ENCODE results near the gene COG5. TPM values are rescaled to one million over a fixed set of nuclear protein-coding genes. Genes with fewer than 3 reads are reported as not detected.

The COG5 gene
- total and polyA plus RNA-seq, 4 donors: 4.1 to 27.1 (median 8.4) TPM

- TF ChIP-seq REST (IDR thresholded peaks at IDR 0.05): no peak
- TF ChIP-seq, protein P1, sequence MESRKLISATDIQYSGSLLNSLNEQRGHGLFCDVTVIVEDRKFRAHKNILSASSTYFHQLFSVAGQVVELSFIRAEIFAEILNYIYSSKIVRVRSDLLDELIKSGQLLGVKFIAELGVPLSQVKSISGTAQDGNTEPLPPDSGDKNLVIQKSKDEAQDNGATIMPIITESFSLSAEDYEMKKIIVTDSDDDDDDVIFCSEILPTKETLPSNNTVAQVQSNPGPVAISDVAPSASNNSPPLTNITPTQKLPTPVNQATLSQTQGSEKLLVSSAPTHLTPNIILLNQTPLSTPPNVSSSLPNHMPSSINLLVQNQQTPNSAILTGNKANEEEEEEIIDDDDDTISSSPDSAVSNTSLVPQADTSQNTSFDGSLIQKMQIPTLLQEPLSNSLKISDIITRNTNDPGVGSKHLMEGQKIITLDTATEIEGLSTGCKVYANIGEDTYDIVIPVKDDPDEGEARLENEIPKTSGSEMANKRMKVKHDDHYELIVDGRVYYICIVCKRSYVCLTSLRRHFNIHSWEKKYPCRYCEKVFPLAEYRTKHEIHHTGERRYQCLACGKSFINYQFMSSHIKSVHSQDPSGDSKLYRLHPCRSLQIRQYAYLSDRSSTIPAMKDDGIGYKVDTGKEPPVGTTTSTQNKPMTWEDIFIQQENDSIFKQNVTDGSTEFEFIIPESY (IDR thresholded peaks at IDR 0.05): no peak
- TF ChIP-seq, protein P2, sequence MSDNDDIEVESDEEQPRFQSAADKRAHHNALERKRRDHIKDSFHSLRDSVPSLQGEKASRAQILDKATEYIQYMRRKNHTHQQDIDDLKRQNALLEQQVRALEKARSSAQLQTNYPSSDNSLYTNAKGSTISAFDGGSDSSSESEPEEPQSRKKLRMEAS (IDR thresholded peaks at IDR 0.05): no peak
Measured at GRCh38 chr7:107570298-107570697, 6.6 kb upstream of the COG5 start (continued).

DNA sequence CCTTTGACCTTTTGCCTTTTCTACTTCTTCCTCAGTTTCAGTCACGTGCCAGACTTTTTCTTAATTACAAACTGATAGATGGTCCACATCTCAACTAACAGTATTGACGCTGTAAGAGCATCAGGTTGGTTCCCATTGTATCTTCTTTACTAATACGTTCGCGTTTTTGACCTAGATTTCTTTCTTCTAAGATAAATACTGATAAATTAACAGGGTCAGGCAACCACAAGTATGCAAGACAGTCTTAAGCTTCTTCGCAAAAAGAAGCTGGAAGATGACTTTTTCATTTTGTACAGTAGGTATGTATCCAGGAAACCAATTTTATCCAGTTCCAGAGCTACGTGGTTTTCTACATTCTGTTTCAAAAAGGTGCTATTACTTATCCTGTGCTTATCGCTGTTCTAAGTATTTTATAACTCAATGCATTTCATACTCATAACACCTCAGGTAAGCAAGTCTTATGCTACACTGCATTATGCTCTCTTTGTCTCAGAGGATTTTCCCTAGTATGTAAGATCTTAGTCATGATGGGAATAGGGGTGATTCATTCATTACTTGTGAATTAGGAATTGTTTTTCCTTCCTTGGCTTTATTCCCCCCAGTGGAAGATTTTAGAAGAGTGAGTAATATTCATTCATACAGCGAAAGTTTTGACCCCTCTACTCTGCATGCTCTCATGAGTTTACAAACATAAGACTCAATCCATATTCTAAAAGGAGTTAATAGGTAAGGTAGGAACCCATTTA, 1.0 kb upstream of the COG5 start:
- DNase-seq (ENCODE audit: low spot score): no peak
- peaks cover 0 to 20% (median 13%) of the 10 kb centered on the region in 4 donors for H3K4me1 ChIP-seq (ENCODE audit: control insufficient read depth in 4 of 4, insufficient read depth in 4 of 4, low read length in 3 of 4)
- WGBS: 51% methylated on average over 9 of the region's 9 CpGs
- TF ChIP-seq, protein P2 (IDR thresholded peaks at IDR 0.05): no peak
- peak; percentile 69 for TF ChIP-seq NR2F2 (IDR thresholded peaks at IDR 0.05)
- TF ChIP-seq, protein P1 (IDR thresholded peaks at IDR 0.05): no peak
- no peaks in the 10 kb centered on the region for H3K36me3 ChIP-seq (ENCODE audit: control insufficient read depth in 4 of 4, insufficient read depth in 3 of 4, low read depth in 1 of 4, low read length in 3 of 4)
- H3K9ac ChIP-seq (ENCODE audit: low read depth in 1 of 2, low read length in 2 of 2): peak overlapping the region; percentile 39 to 84
- peak overlapping the region; percentile 89 to 90 for H3K27ac ChIP-seq (ENCODE audit: low read depth in 1 of 2, low read length in 2 of 2)
- H3K27me3 ChIP-seq (ENCODE audit: control insufficient read depth in 4 of 4, insufficient read depth in 4 of 4, low read length in 3 of 4): no peaks in the 10 kb centered on the region
- peak overlapping the region; percentile 93 to 95 (median 95) for H3K4me3 ChIP-seq (ENCODE audit: low read depth in 1 of 3, low read length in 3 of 3)
- no peaks in the 10 kb centered on the region for H3K9me3 ChIP-seq (ENCODE audit: control insufficient read depth in 4 of 4, low read length in 3 of 4)

DNA sequence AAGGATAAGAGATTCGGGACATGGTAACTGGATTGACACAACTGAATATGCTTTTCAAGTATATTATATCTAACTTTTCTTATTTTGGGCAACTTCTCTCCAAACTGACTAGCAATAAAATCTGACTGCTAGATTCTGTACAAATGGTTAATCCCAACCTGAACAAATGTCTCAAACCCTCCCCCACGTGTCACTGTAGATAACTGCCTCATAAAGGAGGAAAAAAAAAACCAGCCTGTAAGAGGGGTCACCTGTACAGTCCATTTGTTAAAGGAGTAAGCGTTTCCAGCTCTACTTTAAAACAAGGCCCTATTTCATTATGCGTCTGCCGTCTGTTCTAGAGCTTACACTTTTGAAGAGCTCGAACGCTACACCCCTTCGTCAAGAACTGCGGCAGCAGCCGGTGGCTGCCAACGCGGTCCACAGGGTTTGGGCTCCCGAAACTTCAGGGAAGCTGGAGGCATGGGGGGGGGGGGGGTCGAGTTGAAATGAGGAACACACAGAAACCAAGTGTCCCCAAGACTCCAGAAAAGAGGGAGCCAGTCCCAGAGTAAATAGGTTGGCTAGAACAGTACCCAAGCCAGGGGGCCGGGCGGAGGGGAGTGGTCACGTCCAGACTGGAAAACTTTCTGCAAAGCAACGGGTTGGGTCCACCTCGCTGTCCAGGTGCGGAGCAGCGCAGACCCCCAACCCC, 492 bp downstream of the COG5 start:
- Histone ChIP-seq H3K27ac (ENCODE audit: low read depth in 1 of 2, low read length in 2 of 2) (peak overlapping the region; percentile 89 to 90), H3K4me1 (ENCODE audit: control insufficient read depth in 4 of 4, insufficient read depth in 4 of 4, low read length in 3 of 4) (peaks cover 0 to 20% (median 13%) of the 10 kb centered on the region in 4 donors), H3K9me3 (ENCODE audit: control insufficient read depth in 4 of 4, low read length in 3 of 4) (no peaks in the 10 kb centered on the region), H3K27me3 (ENCODE audit: control insufficient read depth in 4 of 4, insufficient read depth in 4 of 4, low read length in 3 of 4) (no peaks in the 10 kb centered on the region), H3K36me3 (ENCODE audit: control insufficient read depth in 4 of 4, insufficient read depth in 3 of 4, low read depth in 1 of 4, low read length in 3 of 4) (no peaks in the 10 kb centered on the region), H3K9ac (ENCODE audit: low read depth in 1 of 2, low read length in 2 of 2) (peak overlapping the region; percentile 39 to 67), H3K4me3 (ENCODE audit: low read depth in 1 of 3, low read length in 3 of 3) (peak overlapping the region; percentile 93 to 95 (median 95))
- TF ChIP-seq TAF1 (conservative IDR thresholded peaks at IDR 0.05): no peak
- TF ChIP-seq HNF4A (conservative IDR thresholded peaks at IDR 0.05): no peak
- TF ChIP-seq, protein P2 (IDR thresholded peaks at IDR 0.05): no peak
- TF ChIP-seq RAD21 (IDR thresholded peaks at IDR 0.05): no peak
- TF ChIP-seq REST (IDR thresholded peaks at IDR 0.05): peak; percentile 8
- TF ChIP-seq, protein P1 (IDR thresholded peaks at IDR 0.05): no peak
- no peak for TF ChIP-seq RXRA (IDR thresholded peaks at IDR 0.05)
- no peak for DNase-seq (ENCODE audit: low spot score)
- 4% methylated on average over 21 of the region's 21 CpGs for WGBS
